Colonic mucosa (tissue), 4 donors: Measurements from ENCODE around the gene OR2M7. TPM values are rescaled to one million over a fixed set of nuclear protein-coding genes. Genes with fewer than 3 reads are reported as not detected.

ENCODE experiments used
- DNase-seq: peaks from one replicate; pipeline ENCODE4 v3.0.0-alpha.2; 2020
- H3K27ac ChIP-seq: fragments of 200-600 bp; one replicate; pipeline ENCODE4 v1.8.0; 2021
- H3K27me3 ChIP-seq: fragments of 200-600 bp; one replicate; pipeline ENCODE4 v1.8.0; 2021
- H3K36me3 ChIP-seq: fragments of 200-600 bp; one replicate; pipeline ENCODE4 v1.8.0; 2021
- H3K4me1 ChIP-seq: fragments of 200-600 bp; one replicate; pipeline ENCODE4 v1.8.0; 2021; ENCODE audit warnings: mild to moderate bottlenecking
- H3K4me3 ChIP-seq: fragments of 200-600 bp; one replicate; pipeline ENCODE4 v1.8.0; 2021
- H3K9ac ChIP-seq, 2 donors: one replicate each; pipeline ENCODE4 v1.7.0; 2013; ENCODE audit warnings: control low read depth in 2 of 2, low read depth in 2 of 2, low read length in 2 of 2
- H3K9me3 ChIP-seq: fragments of 200-600 bp; one replicate; pipeline ENCODE4 v1.8.0; 2021
- intact Hi-C: fragments of 100-400 bp; cut with DNase I; formaldehyde crosslinking; loops from one replicate; pipeline ENCODE4 v1.14.1; 2022
- total RNA-seq, 2 donors: library from RNA; stranded (reverse); fragmentation: NEBNext Ultra II Directional in 1 of 2; extraction: Animal tissue kit (Norgen Biotek cat#: 25700) in 1 of 2; gene quantifications; one replicate each; pipeline ENCODE4 v1.2.1, GENCODE V29; 2021
- TF ChIP-seq, protein P1 (sequence below): fragments of 200-600 bp; IDR thresholded peaks from one replicate; pipeline ENCODE4 v1.8.0; 2022; ENCODE audit warnings: antibody characterized with exemption, mild to moderate bottlenecking
- donor health status: healthy.
- donor health status: DM: no; HTN: no; CAD: no.
- donor health status: DM: no; HTN: no; CAD: no.

Gene OR2M7, protein sequence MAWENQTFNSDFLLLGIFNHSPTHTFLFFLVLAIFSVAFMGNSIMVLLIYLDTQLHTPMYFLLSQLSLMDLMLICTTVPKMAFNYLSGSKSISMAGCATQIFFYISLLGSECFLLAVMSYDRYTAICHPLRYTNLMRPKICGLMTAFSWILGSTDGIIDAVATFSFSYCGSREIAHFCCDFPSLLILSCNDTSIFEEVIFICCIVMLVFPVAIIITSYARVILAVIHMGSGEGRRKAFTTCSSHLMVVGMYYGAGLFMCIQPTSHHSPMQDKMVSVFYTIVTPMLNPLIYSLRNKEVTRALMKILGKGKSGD
- not detected for total RNA-seq

DNA sequence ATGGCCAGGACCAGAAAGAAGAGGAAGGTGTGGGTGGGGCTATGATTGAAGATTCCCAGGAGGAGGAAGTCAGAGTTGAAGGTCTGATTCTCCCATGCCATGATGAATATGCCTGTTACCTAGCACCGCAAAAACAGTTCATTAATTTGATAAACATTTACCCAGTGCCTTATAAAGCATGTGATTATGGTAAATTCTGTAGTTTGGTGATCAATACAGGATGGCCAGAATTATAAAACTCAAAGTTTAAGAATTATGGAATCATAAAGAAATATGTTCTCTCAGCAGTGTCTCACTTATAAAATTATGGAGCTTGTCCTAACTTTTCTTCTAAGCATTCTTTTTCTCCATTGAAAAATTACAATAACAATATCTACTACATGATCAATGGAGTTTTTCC is at the start of gene OR2M7:
Gene OR2M7 (minus strand): TSS at position 101 of the 400 bp plus-strand sequence. CDS start 0 bp downstream, at position 101.
- no peak within 1 kb of the TSS for H3K27ac ChIP-seq
- no peak for DNase-seq
- no peaks in the 10 kb centered on the region for H3K36me3 ChIP-seq
- H3K9ac ChIP-seq: no peak within 1 kb of the TSS
- no peaks in the 10 kb centered on the region for H3K27me3 ChIP-seq
- intact Hi-C loops: no loop called here
- H3K9me3 ChIP-seq: no peaks in the 10 kb centered on the region
- no peak within 1 kb of the TSS for H3K4me3 ChIP-seq
- no peaks in the 10 kb centered on the region for H3K4me1 ChIP-seq
- TF ChIP-seq, protein P1, sequence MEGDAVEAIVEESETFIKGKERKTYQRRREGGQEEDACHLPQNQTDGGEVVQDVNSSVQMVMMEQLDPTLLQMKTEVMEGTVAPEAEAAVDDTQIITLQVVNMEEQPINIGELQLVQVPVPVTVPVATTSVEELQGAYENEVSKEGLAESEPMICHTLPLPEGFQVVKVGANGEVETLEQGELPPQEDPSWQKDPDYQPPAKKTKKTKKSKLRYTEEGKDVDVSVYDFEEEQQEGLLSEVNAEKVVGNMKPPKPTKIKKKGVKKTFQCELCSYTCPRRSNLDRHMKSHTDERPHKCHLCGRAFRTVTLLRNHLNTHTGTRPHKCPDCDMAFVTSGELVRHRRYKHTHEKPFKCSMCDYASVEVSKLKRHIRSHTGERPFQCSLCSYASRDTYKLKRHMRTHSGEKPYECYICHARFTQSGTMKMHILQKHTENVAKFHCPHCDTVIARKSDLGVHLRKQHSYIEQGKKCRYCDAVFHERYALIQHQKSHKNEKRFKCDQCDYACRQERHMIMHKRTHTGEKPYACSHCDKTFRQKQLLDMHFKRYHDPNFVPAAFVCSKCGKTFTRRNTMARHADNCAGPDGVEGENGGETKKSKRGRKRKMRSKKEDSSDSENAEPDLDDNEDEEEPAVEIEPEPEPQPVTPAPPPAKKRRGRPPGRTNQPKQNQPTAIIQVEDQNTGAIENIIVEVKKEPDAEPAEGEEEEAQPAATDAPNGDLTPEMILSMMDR: no peak

DNA sequence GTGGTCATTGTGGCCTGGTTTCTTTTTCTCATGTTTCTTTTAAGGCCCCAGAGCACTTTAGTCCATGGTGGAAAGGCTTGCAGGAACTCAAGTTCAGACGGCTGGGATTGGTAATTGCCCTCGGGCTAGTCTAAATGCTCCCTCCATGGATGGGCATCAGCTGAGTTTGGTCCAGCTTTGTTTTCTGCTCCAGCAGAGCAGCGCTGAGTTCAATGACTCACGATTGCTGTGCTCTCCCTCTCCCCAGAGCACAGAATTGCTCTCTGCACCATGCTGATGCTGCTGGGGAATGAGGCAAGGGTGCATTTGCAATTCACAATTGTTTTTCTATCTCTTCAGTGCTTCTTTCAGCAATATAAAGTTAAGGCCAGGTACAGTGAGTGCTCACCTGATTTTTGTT is 49.4 kb upstream of the OR2M7 start:
- Histone ChIP-seq H3K4me3 (no peak overlapping the region), H3K9ac (no peak overlapping the region), H3K4me1 (no peaks in the 10 kb centered on the region), H3K27ac (no peak overlapping the region), H3K36me3 (no peaks in the 10 kb centered on the region), H3K27me3 (no peaks in the 10 kb centered on the region), H3K9me3 (no peaks in the 10 kb centered on the region)
- TF ChIP-seq, protein P1: no peak
- intact Hi-C loops: no loop called here
- DNase-seq: no peak

DNA sequence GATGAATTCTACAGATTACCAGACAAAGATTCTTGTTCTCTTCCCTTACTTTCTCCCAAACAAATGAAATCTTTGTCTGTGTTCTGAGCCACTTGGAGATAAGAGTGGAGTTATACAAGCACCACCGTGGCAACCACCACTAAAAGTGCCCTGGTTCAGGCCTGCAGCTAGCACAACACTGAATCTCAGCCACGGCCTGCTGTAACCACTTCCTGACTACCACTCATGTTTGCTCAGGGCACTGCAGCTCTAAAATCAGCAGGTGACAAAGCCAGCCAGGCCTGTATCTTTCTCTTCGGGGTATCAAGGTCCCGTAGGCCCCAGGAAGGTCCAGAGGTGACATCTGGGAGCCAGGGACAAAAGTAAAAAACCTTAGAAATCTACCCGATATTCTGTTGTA is 48.0 kb upstream of the OR2M7 start:
- H3K27ac ChIP-seq: no peak overlapping the region
- no peaks in the 10 kb centered on the region for H3K27me3 ChIP-seq
- no peaks in the 10 kb centered on the region for H3K4me1 ChIP-seq
- no peak for DNase-seq
- no peak overlapping the region for H3K9ac ChIP-seq
- H3K4me3 ChIP-seq: no peak overlapping the region
- no peaks in the 10 kb centered on the region for H3K9me3 ChIP-seq
- TF ChIP-seq, protein P1: no peak
- intact Hi-C loops: no loop called here
- no peaks in the 10 kb centered on the region for H3K36me3 ChIP-seq

DNA sequence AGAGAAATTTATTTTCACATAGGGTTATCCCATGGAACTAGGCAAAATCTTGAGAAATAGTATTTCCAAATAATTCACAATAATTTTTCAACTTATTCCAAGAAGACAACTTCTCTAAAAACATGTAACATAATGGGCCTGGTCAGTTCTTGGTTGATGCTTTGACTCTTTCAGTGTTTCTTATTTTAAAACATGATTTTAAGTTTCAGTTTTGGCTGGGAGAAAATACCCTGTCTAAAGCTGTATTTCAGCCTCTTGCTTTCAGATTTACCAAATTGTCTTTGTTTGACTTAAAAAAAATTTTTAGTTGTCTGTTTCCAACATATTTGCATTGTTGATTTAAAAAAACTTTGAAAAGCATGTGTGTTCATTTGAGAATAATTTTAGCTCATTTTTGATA is 42.2 kb upstream of the OR2M7 start:
- H3K27me3 ChIP-seq: no peaks in the 10 kb centered on the region
- no peak for DNase-seq
- intact Hi-C loops: no loop called here
- H3K27ac ChIP-seq: no peak overlapping the region
- H3K9ac ChIP-seq: no peak overlapping the region
- TF ChIP-seq, protein P1: no peak
- H3K4me3 ChIP-seq: no peak overlapping the region
- no peaks in the 10 kb centered on the region for H3K9me3 ChIP-seq
- H3K4me1 ChIP-seq: no peaks in the 10 kb centered on the region
- H3K36me3 ChIP-seq: no peaks in the 10 kb centered on the region

DNA sequence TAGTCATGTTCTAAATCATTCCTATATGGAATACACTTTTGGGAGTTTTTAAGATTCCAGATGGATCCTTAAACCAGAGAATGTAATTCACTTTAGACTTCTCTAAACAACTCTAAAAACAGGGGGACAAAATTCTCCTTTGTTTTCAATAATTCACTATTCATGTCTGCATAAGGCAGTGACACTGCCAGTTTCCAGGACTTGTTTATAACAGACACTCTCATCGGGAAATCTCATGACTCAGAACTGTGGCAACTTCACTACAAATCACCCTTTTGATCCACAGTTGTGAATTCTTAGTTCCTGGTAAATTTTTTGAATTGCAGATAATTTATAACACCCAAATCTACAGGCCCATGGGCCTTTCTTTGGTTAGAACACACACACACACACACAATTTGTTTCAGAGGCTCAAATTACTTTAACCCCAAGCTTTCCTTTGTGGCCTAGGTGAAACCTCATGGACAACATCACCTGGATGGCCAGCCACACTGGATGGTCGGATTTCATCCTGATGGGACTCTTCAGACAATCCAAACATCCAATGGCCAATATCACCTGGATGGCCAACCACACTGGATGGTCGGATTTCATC is 36.9 kb upstream of the OR2M7 start, which contains the start of gene OR2T4:
Gene OR2T4 (plus strand): TSS at position 545 of the 595 bp plus-strand sequence. CDS start 0 bp downstream, at position 545.
- Histone ChIP-seq H3K9ac (no peak within 1 kb of the TSS), H3K4me1 (no peaks in the 10 kb centered on the region), H3K27ac (no peak within 1 kb of the TSS), H3K9me3 (no peaks in the 10 kb centered on the region), H3K36me3 (no peaks in the 10 kb centered on the region), H3K27me3 (no peaks in the 10 kb centered on the region), H3K4me3 (no peak within 1 kb of the TSS)
- TF ChIP-seq, protein P1: no peak
- intact Hi-C loops: no loop called here
- DNase-seq: no peak
